Measurements from ENCODE around the gene ANAPC5. TPM values are rescaled to one million over a fixed set of nuclear protein-coding genes. Genes with fewer than 3 reads are reported as not detected.
"Not testable (repeated sequence)": the region's sequence is repeated elsewhere in the genome, so short reads cannot be mapped to it uniquely, and the experiment has no call there.

The ANAPC5 gene
- total RNA-seq, 4 donors from 2014 or later: 101 to 381 (median 139) TPM

DNA sequence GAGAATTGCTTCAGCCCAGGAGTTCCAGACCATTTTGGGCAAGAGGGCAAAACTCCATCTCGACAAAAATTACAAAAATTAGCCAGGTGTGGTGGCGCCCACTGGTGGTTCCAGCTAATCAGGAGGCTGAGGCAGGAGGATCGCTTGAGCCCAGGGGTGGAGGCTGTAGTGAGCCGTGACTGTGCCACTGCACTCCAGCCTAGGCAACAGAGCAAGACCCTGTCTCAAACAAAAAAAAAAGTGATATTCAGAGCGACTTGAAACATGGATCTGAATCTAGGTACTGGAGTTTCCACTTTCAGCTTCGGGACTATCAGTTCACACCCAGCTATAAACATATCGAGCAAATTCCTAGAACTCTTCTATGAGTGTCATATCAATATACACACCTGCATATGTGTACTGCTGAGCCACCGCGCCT lies 31.4 kb upstream of the ANAPC5 start:
- no peaks in the 10 kb centered on the region for H3K9me3 ChIP-seq
- H3K27me3 ChIP-seq: no peaks in the 10 kb centered on the region
- no peaks in the 10 kb centered on the region for H3K36me3 ChIP-seq
- DNase-seq: no peak
- H3K4me1 ChIP-seq: no peaks in the 10 kb centered on the region
- H3K4me3 ChIP-seq: no peak overlapping the region
- no peak overlapping the region for H3K27ac ChIP-seq
- no peak for TF ChIP-seq POLR2A (IDR thresholded peaks at IDR 0.05)
- TF ChIP-seq, protein P1, sequence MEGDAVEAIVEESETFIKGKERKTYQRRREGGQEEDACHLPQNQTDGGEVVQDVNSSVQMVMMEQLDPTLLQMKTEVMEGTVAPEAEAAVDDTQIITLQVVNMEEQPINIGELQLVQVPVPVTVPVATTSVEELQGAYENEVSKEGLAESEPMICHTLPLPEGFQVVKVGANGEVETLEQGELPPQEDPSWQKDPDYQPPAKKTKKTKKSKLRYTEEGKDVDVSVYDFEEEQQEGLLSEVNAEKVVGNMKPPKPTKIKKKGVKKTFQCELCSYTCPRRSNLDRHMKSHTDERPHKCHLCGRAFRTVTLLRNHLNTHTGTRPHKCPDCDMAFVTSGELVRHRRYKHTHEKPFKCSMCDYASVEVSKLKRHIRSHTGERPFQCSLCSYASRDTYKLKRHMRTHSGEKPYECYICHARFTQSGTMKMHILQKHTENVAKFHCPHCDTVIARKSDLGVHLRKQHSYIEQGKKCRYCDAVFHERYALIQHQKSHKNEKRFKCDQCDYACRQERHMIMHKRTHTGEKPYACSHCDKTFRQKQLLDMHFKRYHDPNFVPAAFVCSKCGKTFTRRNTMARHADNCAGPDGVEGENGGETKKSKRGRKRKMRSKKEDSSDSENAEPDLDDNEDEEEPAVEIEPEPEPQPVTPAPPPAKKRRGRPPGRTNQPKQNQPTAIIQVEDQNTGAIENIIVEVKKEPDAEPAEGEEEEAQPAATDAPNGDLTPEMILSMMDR (IDR thresholded peaks at IDR 0.05): peak in 3 of 6 experiments; percentile 20 to 37 (median 33)

DNA sequence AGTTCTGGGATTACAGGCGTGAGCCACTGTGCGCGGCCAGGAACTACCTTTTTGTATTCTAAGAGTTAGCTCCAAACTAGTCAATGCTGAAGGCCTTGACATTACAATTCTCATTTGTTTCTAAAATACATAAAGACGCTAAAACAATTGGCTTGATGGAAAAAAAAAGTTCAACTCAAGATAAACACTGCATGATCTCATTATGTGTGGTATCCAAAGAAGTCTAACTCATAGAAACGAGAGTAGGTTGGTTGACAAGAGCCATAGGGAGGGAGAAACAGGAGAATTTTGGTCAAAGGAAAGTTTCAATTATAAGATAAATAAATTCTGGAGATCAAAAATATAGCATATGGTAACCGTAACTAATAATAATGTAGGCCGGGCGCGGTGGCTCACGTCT lies 27.7 kb upstream of the ANAPC5 start:
- no peaks in the 10 kb centered on the region for H3K4me1 ChIP-seq
- no peaks in the 10 kb centered on the region for H3K36me3 ChIP-seq
- H3K27ac ChIP-seq: no peak overlapping the region
- no peak for TF ChIP-seq POLR2A (IDR thresholded peaks at IDR 0.05)
- TF ChIP-seq, protein P1 (IDR thresholded peaks at IDR 0.05): no peak
- no peaks in the 10 kb centered on the region for H3K9me3 ChIP-seq
- DNase-seq: no peak
- H3K27me3 ChIP-seq: no peaks in the 10 kb centered on the region
- no peak overlapping the region for H3K4me3 ChIP-seq

DNA sequence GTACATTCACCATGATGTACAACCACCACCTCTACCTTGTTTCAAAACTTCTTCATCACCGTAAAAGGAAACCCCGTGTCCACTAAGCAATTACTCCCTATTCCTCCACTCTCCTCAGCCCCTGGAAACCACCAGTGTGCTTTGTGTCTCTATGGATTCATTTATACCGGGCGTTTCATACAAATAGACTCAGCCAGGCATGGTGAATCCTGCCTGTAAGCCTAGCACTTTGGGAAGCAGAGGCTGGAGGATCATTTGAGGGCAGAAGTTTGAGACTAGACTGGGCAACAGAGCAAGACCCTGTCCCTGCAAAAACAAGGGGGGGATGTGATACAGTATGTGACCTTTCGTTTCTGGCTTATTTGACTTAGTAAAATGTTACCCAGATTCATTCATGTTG lies 26.5 kb upstream of the ANAPC5 start:
- Histone ChIP-seq H3K4me3 (no peak overlapping the region), H3K27me3 (no peaks in the 10 kb centered on the region), H3K27ac (no peak overlapping the region), H3K4me1 (no peaks in the 10 kb centered on the region), H3K36me3 (no peaks in the 10 kb centered on the region), H3K9me3 (no peaks in the 10 kb centered on the region)
- TF ChIP-seq, protein P1 (IDR thresholded peaks at IDR 0.05): no peak
- TF ChIP-seq POLR2A (IDR thresholded peaks at IDR 0.05): no peak
- DNase-seq: no peak

DNA sequence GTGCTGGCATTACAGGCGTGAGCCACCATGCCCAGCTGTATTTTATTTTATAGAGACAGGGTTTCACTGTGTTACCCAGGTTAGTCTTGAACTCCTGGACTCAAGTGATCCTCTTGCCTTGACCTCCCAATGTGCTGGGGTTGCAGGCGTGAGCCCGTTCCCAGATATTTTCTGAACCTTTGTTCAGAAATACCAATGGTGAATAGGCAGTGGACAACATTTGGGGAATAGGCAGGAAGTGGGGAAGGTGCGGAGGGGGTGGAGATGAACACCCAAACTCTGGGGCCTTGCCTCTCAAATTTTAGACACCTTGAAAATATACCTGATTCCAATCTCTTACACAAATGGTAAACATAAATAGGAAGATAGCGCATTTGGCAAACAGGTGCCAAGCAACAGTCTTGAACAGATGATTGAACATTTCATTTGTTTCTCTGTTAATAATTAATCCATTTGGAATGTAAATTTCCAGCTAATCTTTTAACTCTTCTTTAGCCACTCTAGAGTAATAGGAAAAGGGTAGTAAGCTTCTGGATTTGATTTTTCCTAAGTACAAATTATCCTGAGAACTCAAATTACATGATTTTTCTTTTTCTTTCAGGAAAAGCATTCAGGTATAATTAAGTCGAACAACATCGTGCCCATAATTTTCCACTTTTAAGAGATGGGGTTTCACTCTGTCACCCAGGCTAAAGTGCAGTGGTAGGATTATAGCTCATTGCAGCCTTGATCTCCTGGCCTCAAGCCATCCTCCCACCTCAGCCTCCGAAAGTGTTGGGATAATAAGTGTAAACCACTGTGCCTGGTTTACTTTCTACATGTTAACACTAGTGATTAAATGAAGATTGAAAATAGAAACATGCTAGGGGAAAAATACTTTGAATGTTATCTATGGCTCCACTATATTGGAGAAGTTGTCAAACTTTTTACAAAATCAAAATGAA lies 24.8 kb upstream of the ANAPC5 start:
- DNase-seq: no peak
- Histone ChIP-seq H3K27ac (no peak overlapping the region), H3K36me3 (no peaks in the 10 kb centered on the region), H3K4me3 (no peak overlapping the region), H3K9me3 (no peaks in the 10 kb centered on the region), H3K4me1 (no peaks in the 10 kb centered on the region), H3K27me3 (no peaks in the 10 kb centered on the region)
- no peak for TF ChIP-seq POLR2A (IDR thresholded peaks at IDR 0.05)
- TF ChIP-seq, protein P1 (IDR thresholded peaks at IDR 0.05): no peak

GRCh38 chr12:121374945-121375584 lies 22.9 kb upstream of the ANAPC5 start:
- H3K27ac ChIP-seq, DNase-seq, H3K4me3 ChIP-seq: not testable (repeated sequence)

DNA sequence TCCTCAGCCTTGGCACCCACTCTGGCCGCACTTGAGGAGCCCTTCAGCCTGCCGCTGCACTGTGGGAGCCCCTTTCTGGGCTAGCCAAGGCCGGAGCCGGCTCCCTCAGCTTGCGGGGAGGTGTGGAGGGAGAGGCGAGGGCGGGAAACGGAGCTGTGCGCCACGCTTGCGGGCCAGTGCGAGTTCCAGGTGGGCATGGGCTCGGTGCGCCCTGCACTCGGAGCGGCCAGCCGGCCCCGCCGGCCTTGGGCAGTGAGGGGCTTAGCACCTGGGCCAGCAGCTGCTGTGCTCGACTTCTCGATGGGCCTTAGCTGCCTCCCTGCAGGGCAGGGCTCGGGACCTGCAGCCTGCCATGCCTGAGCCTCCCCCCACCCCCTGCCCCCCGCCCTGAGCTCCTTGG lies 22.1 kb upstream of the ANAPC5 start:
- H3K27ac ChIP-seq, DNase-seq, H3K9me3 ChIP-seq, H3K4me3 ChIP-seq, H3K27me3 ChIP-seq, H3K36me3 ChIP-seq, H3K4me1 ChIP-seq: not testable (repeated sequence)

More at GRCh38 chr12:121374945-121375584, 22.9 kb upstream of the ANAPC5 start:
- not testable (repeated sequence) for H3K36me3 ChIP-seq, H3K4me1 ChIP-seq, H3K9me3 ChIP-seq, H3K27me3 ChIP-seq

All from Peyer's patch (tissue), 4 donors.